GM18502 (cell line): ENCODE measurements around the gene KLHL33.

Experiments used
- ATAC-seq: cut with Tn5 transposase; IDR thresholded peaks from one replicate; pipeline ENCODE4 v1.9.1; 2021; ENCODE audit warnings: mild to moderate bottlenecking; ENCODE audit not compliant: unreplicated experiment, poor library complexity

The KLHL33 gene

DNA sequence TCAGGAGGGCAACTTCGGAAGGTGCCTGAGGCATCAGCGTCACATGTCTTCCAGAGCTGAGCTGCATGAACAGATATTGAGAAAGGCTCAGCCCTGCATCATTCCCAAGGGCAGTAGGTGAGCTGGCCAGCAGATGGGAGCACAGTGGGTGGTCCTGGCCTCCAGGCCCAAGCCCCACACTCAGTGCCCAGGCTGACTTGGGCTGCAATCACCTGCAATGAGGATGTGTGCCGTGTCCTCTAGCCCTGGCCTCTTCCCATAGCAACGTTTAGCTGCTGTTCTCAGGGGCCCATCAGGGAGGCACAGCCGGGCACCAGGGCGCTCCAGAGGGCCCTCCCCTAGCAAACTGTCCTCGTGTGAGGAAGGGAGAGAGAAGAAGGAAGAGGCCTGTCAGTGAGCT, 54.6 kb downstream of the KLHL33 start:
- no peak for ATAC-seq

DNA sequence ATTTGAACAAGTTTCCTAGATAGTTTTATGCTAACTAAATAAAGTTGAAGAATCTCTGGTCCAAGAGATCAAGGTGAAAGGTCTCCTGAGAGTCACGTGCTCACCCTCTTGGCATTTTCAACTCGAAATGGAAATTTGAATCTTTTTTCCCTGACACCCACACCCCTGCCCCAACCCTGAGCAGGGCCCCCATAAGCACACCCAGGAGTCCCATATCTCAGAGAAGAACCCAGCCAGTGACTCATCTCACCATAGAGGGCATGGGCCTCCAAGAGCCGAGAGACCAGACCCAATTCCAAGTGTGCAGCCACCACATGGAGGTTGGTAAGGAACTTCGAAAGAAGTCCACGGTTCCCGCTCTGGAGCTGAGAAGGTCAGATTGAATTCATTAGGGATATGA, 55.3 kb downstream of the KLHL33 start:
- ATAC-seq = no peak

DNA sequence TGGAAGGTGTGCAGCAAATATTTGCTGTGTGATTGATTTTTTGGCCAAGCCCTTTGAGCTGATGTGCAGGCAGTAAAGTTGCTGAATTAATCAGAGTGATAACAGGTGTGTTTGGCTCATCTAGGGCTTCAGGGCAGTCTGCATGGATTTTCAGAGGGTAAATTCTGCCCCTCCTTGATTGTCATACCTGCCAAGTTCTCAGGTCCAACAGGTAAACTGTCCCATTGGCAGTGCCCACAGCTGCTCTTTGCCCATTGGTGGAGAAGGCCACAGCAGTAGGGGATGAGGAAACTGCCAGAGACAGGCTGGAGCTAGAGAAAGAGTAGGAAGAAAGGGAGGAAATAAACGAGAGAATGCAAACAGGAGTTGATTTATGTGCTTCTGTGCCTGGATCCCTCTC, 56.2 kb downstream of the KLHL33 start:
- ATAC-seq = no peak

DNA sequence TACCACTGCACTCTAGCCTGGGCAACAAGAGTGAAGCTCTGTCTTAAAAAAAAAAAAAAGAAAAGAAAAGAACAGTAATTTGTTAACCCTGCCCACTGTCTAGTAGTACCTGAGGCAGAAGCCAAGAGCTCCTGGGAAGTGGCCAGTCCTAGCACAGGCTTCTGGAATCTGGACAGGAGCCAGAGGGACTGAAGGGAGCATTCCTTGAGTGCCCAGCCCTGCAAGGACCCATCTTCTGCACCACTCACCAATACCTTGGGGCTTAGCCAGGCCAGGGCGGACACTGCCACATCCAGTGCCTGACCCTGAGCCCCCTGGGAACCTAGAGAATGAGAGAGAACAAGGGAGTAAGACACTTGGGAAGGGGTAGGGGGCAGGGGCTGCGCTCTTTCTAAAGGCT, 58.8 kb downstream of the KLHL33 start:
- ATAC-seq = no peak

DNA sequence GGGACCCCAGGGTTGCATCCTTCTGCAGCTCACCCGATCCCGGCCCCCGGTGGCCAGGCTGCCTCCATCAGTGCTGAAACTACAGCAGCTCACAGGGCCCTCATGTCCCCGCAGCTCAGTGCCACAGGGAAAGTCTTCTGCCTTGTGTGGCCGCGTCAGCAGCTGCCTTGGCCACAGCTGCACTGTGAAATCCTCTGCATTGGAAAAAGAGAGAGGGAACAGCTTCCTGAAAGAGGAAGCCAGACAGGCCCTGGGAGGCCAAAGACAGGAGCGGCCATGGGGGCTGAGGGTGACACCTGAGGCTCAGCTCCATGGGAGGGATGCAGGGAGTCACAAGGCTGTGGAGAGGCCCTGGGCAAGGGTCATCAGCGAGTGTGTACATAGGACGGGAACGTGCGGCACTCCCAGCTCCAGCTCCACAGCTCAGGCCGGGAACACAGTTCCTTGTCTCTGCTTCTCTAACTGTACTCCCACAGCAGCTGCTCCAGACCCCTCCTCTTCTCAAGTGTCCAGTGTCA, 59.8 kb downstream of the KLHL33 start:
- no peak for ATAC-seq
